Ovary (tissue), 10 donors: ENCODE results near the gene MBNL3. TPM values are rescaled to one million over a fixed set of nuclear protein-coding genes. Genes with fewer than 3 reads are reported as not detected.

Experiments used
- DNase-seq, 5 donors: peaks; one replicate each; pipeline ENCODE4 v3.0.0-alpha.2; 2019 to 2020
- H3K27ac ChIP-seq, 2 donors: fragments of 200-600 bp; one replicate each; pipeline versions ENCODE4 v1.5.1 to v1.8.0; 2019 to 2022
- H3K27me3 ChIP-seq: fragments of 200-600 bp; one replicate; pipeline ENCODE4 v1.8.0; 2022
- H3K36me3 ChIP-seq: fragments of 200-600 bp; sonication (generic); one replicate; pipeline ENCODE4 v1.5.1; 2019
- H3K4me1 ChIP-seq: one replicate; pipeline ENCODE4 v1.8.1; 2013; ENCODE audit warnings: mild to moderate bottlenecking, moderate library complexity; ENCODE audit not compliant: insufficient read depth
- H3K4me3 ChIP-seq: fragments of 200-600 bp; sonication (generic); one replicate; pipeline ENCODE4 v1.5.1; 2017
- H3K9me3 ChIP-seq, 2 donors: fragments of 200-600 bp in 1 of 2; sonication (generic) in 1 of 2; one replicate each; pipeline versions ENCODE4 v1.5.1 to v1.8.1; 2013 to 2019; ENCODE audit warnings: mild to moderate bottlenecking in 1 of 2, moderate library complexity in 1 of 2
- CTCF ChIP-seq, 3 donors: fragments of 450-650 bp in 2 of 3; fragments of 200-600 bp in 1 of 3; IDR thresholded peaks; one replicate each; pipeline versions ENCODE4 v1.5.1 to v1.8.0; 2016 to 2022; ENCODE audit warnings: antibody characterized with exemption in 3 of 3, mild to moderate bottlenecking in 1 of 3
- EP300 ChIP-seq: sonication (generic); formaldehyde crosslinking; IDR thresholded peaks from one replicate; pipeline ENCODE4 v1.6.1; 2017; ENCODE audit warnings: antibody characterized with exemption
- POLR2A ChIP-seq: fragments of 450-650 bp; IDR thresholded peaks from one replicate; pipeline ENCODE4 v1.6.1; 2017; ENCODE audit warnings: antibody characterized with exemption, mild to moderate bottlenecking, moderate library complexity
- WGBS, 3 donors: extraction: QIAGEN DNeasy Blood & Tissue Kit in 1 of 3; methylation state at CpG; one replicate each; pipeline versions ENCODE4 v1.1.5 to v1.1.7; 2013 to 2017; 5-methylcytosine and 5-hydroxymethylcytosine counted together
- intact Hi-C, 4 donors: fragments of 100-400 bp; cut with DNase I; formaldehyde crosslinking; loops; one replicate each; pipeline versions ENCODE4 v1.11.0 to v1.15.1; 2022 to 2023
- long read RNA-seq, 3 donors: library from polyadenylated mRNA in 2 of 3; unstranded in 2 of 3; transcript quantifications; one replicate each; pipeline ENCODE4 v2.0.0 and lab custom pipeline, GENCODE V29; 2021 to 2026
- polyA plus RNA-seq, 2 donors: library from polyadenylated mRNA; stranded (reverse); fragments of 200-250 nt in 1 of 2; fragments of 350-450 nt in 1 of 2; fragmentation: Illumina TruSeq in 1 of 2; extraction: RNeasy Lipid Tissue Mini Kit (QIAGEN cat#74804) in 1 of 2; gene quantifications; one replicate each; pipeline ENCODE4 v1.2.3, GENCODE V29; 2013 to 2014
- total RNA-seq, 7 donors: library from RNA; depleted of rRNA in 2 of 7; stranded (reverse); fragments of >200 nt in 2 of 7; fragmentation: NEBNext Ultra II Directional in 3 of 7; extraction: Animal tissue kit (Norgen Biotek cat#: 25700) in 3 of 7; gene quantifications; one replicate each; pipeline versions ENCODE4 v1.1.0 to v1.2.4, GENCODE V29; 2016 to 2023
- donor health status: DM: no; HTN: no; CAD: no; lungs with moderate emphysema.
- donor health status: DM: no; HTN: no; CAD: no.
- donor health status: Bipolar disorder and iron deficiency.
- donor health status: DM: yes; HTN: yes; CAD: no.
- donor health status: DM: no; HTN: no; CAD: no.
- donor health status: DM: yes; HTN: yes; CAD: no.

MBNL3 gene
- 10 to 100 TPM in 5 of 7 donors, 1 to 10 TPM in 2; 4.6 to 56.2 (median 17.9) TPM for total RNA-seq
- polyA plus RNA-seq = 1 to 10 TPM; 1.1 to 6.6 TPM
- long read RNA-seq, donor 1, partial matches to known transcripts = 1 of 27 reads
- long read RNA-seq, donor 1, other reads (novel, unspliced or antisense) = 26 of 27 reads
- long read RNA-seq, donor 2, full-length matches to known transcripts = 14 of 14 reads
- long read RNA-seq, donor 2, partial matches to known transcripts = 0 of 14 reads
- long read RNA-seq, donor 2, other reads (novel, unspliced or antisense) = 0 of 14 reads
- long read RNA-seq, donor 3, partial matches to known transcripts = 0 of 7 reads
- long read RNA-seq, donor 3, other reads (novel, unspliced or antisense) = 7 of 7 reads

DNA sequence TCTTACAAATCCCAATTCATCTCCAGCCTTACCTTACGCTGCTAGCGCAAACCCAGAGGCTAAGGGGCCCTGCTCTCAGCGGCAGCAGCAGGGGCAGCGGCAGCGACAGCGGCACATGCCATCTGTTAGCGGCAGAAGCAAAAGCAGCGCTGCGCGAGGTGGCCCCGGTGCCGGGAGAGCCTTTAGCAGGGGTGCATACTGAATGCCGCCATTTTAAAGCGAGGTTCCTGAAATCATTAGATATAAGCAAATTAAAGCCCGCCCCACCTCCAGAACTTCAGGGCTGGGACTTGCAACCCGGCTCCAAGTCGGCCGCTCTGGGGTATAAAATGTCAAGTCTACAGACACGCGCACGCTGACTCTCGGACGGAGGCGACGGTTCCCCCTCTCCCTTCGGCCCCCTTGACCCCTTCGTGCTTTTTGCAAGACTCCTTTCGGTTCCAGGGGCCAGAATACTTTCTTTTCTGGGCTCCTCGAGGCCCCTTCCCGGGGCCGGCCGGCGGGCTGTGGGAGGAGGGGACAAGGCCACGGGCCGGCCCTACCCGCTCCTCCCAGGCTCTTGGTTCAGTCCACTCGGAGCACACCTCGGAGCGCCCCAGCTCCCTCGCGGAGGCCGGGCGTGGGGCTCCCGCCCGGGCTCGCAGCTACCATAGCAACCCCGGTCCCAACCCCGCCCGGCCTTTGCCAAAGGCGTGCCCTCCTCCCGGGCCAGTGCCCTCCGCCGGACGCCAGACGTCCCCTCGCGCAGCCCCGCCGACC, at the start of gene MBNL3:
Gene MBNL3 (minus strand): TSS at position 220 of the 759 bp plus-strand sequence. CDS start 49,427 bp downstream, outside the sequence.
- peak within 1 kb of the TSS; percentile 67 to 74 for H3K27ac ChIP-seq
- DNase-seq = peak; percentile 34 to 67 (median 53)
- no peaks in the 10 kb centered on the region for H3K36me3 ChIP-seq
- no peaks in the 10 kb centered on the region for H3K9me3 ChIP-seq
- H3K27me3 ChIP-seq = no peaks in the 10 kb centered on the region
- TF ChIP-seq POLR2A (no peak), CTCF (IDR thresholded peaks at IDR 0.05) (no peak), EP300 (no peak)
- intact Hi-C loops = no loop called here
- 30 to 46% (median 38%) methylated on average over 55 to 59 of the region's 59 CpGs for WGBS, 3 donors
- no peaks in the 10 kb centered on the region for H3K4me1 ChIP-seq
- peak within 1 kb of the TSS; percentile 52 for H3K4me3 ChIP-seq

DNA sequence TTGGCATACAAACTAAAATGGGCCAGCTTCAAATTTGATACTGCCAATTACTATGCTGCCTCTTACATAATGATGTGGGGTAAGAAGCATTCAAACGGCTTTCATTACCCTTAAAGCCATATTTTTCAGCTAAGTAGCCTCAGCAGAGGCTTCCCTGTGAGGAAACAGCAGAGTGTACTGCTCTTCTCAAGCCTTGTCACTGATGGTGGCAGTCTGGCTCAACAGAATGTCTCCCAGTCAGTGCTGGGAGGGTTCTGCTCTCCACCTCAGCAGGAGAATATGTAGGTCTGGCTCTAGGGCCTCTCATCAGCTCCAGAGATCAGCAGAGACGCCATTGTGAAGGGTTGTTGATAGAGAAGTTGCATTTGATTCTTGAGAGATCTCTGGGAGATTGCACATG, 44.6 kb upstream of the MBNL3 start:
- Histone ChIP-seq H3K4me1 (no peaks in the 10 kb centered on the region), H3K36me3 (no peaks in the 10 kb centered on the region), H3K9me3 (no peaks in the 10 kb centered on the region), H3K27ac (no peak overlapping the region), H3K4me3 (no peak overlapping the region), H3K27me3 (no peaks in the 10 kb centered on the region)
- 53 to 73% (median 64%) methylated on average over 2 of the region's 2 CpGs for WGBS, 3 donors
- DNase-seq = no peak
- intact Hi-C loops = no loop called here
- no peak for TF ChIP-seq POLR2A
- no peak for TF ChIP-seq EP300

GRCh38 chrX:132532913-132533312, 44.1 kb upstream of the MBNL3 start:
- H3K4me3 ChIP-seq = no peak overlapping the region
- WGBS, 3 donors = 7 to 28% (median 18%) methylated on average over 1 of the region's 1 CpG
- H3K36me3 ChIP-seq = no peaks in the 10 kb centered on the region
- intact Hi-C loops = no loop called here
- no peaks in the 10 kb centered on the region for H3K27me3 ChIP-seq
- no peak for DNase-seq
- H3K4me1 ChIP-seq = no peaks in the 10 kb centered on the region
- TF ChIP-seq EP300 = no peak
- TF ChIP-seq CTCF (IDR thresholded peaks at IDR 0.05) = no peak
- no peak for TF ChIP-seq POLR2A
- no peak overlapping the region for H3K27ac ChIP-seq
- no peaks in the 10 kb centered on the region for H3K9me3 ChIP-seq

GRCh38 chrX:132532097-132532496, 43.3 kb upstream of the MBNL3 start:
- TF ChIP-seq EP300 = no peak
- TF ChIP-seq CTCF (IDR thresholded peaks at IDR 0.05) = no peak
- TF ChIP-seq POLR2A = no peak
- no peaks in the 10 kb centered on the region for H3K4me1 ChIP-seq
- no peak overlapping the region for H3K4me3 ChIP-seq
- no peak overlapping the region for H3K27ac ChIP-seq
- no peaks in the 10 kb centered on the region for H3K9me3 ChIP-seq
- intact Hi-C loops = no loop called here
- no peaks in the 10 kb centered on the region for H3K36me3 ChIP-seq
- 58 to 80% (median 69%) methylated on average over 1 of the region's 1 CpG for WGBS, 3 donors
- H3K27me3 ChIP-seq = no peaks in the 10 kb centered on the region
- no peak for DNase-seq
